H1 (cell line): ENCODE measurements around the gene ADH1A. TPM values are rescaled to one million over a fixed set of nuclear protein-coding genes. Genes with fewer than 3 reads are reported as not detected.

Source experiments
- CTCF ChIA-PET: fragments of 300-600 bp; sonication (Branson Sonifier 250); formaldehyde crosslinking; loops from one replicate; lab custom pipeline; 2021; ENCODE audit not compliant: partially characterized antibody; lab: Charles Lee
- POLR2A ChIA-PET: fragments of 300-600 bp; sonication (Branson Sonifier 250); formaldehyde crosslinking; loops from one replicate; lab custom pipeline; 2021; ENCODE audit warnings: inconsistent platforms; ENCODE audit not compliant: partially characterized antibody; lab: Charles Lee
- DNase-seq, 2 experiments: peaks; one replicate each; pipeline versions ENCODE4 v3.0.0 to v3.0.0-alpha.2; 2010 to 2022; ENCODE audit warnings: low spot score in 2 of 2, low read depth in 1 of 2, mixed read lengths in 1 of 2
- FAIRE-seq: peaks from 2 replicates; lab custom pipeline; 2011; peaks lifted over from hg19 to GRCh38; lab: Jason Lieb, UNC
- H2AFZ ChIP-seq: 2 replicates; pipeline ENCODE4 v1.8.1; 2012; ENCODE audit warnings: low read length, inconsistent platforms
- H2AK5ac ChIP-seq: 2 replicates; pipeline ENCODE4 v1.6.1; 2013; ENCODE audit warnings: low read depth, low read length
- H2BK120ac ChIP-seq: replicated peaks from 2 replicates; pipeline ENCODE3; 2013; ENCODE audit warnings: low read depth, low read length, inconsistent platforms
- H2BK12ac ChIP-seq: 2 replicates; pipeline ENCODE4 v1.6.1; 2013; ENCODE audit warnings: low read depth, low read length
- H2BK15ac ChIP-seq: 2 replicates; pipeline ENCODE4 v1.6.1; 2013; ENCODE audit warnings: low read length
- H2BK20ac ChIP-seq: 2 replicates; pipeline ENCODE4 v1.6.1; 2013; ENCODE audit warnings: low read length
- H2BK5ac ChIP-seq: 2 replicates; pipeline ENCODE4 v1.6.1; 2013; ENCODE audit warnings: low read depth, low read length
- H3K14ac ChIP-seq: 2 replicates; pipeline ENCODE4 v1.6.1; 2013; ENCODE audit warnings: inconsistent platforms; ENCODE audit not compliant: insufficient read length
- H3K18ac ChIP-seq: 2 replicates; pipeline ENCODE4 v1.6.1; 2013; ENCODE audit warnings: low read length; ENCODE audit errors: extremely low read depth
- H3K23ac ChIP-seq: 2 replicates; pipeline ENCODE4 v1.6.1; 2013; ENCODE audit warnings: inconsistent platforms; ENCODE audit not compliant: insufficient read length
- H3K23me2 ChIP-seq: 2 replicates; pipeline ENCODE4 v1.6.1; 2013; ENCODE audit warnings: low read depth, low read length
- H3K27ac ChIP-seq: 2 replicates; pipeline ENCODE4 v1.6.1; 2011; ENCODE audit warnings: low read depth, low read length, inconsistent platforms
- H3K27me3 ChIP-seq, 4 experiments: replicated peaks in 1 of 4; 1 replicate in 1 of 4; 2 replicates in 3 of 4; pipeline versions ENCODE4 v1.6.1 to v1.8.1; 2011 to 2013; ENCODE audit warnings: low read length in 3 of 4, mild to moderate bottlenecking in 3 of 4, inconsistent platforms in 2 of 4, mixed read lengths in 2 of 4, moderate library complexity in 1 of 4; ENCODE audit not compliant: control insufficient read depth in 3 of 4, insufficient read depth in 3 of 4; ENCODE audit errors: extremely low read depth in 1 of 4
- H3K36me3 ChIP-seq, 4 experiments: 2 replicates each; pipeline versions ENCODE4 v1.6.1 to v1.8.1; 2011 to 2013; ENCODE audit warnings: mild to moderate bottlenecking in 4 of 4, low read length in 3 of 4, moderate library complexity in 2 of 4, control low read depth in 1 of 4, inconsistent platforms in 1 of 4; ENCODE audit not compliant: insufficient read depth in 4 of 4, control insufficient read depth in 2 of 4
- H3K4ac ChIP-seq: replicated peaks from 2 replicates; pipeline ENCODE3; 2013; ENCODE audit warnings: low read length, low read depth, mixed read lengths, inconsistent platforms; ENCODE audit not compliant: insufficient read length
- H3K4me1 ChIP-seq, 4 experiments: replicated peaks in 1 of 4; 1 replicate in 1 of 4; 2 replicates in 3 of 4; pipeline versions ENCODE4 v1.6.1 to v1.8.1; 2011 to 2013; ENCODE audit warnings: low read length in 3 of 4, inconsistent platforms in 2 of 4, mixed read lengths in 1 of 4; ENCODE audit not compliant: insufficient read depth in 4 of 4, control insufficient read depth in 3 of 4
- H3K4me2 ChIP-seq, 2 experiments: 2 replicates each; pipeline versions ENCODE4 v1.6.1 to v1.8.1; 2011 to 2013; ENCODE audit warnings: low read depth in 2 of 2, low read length in 2 of 2, control low read depth in 1 of 2, inconsistent platforms in 1 of 2, mild to moderate bottlenecking in 1 of 2; ENCODE audit not compliant: insufficient read depth in 1 of 2
- H3K4me3 ChIP-seq, 4 experiments: fragments of 200-600, 300-600 bp in 1 of 4; sonication (generic), shearing (Covaris generic), sonication (Bioruptor Twin) in 1 of 4; 2 replicates each; pipeline versions ENCODE4 v1.5.1 to v1.8.1; 2011 to 2016; ENCODE audit warnings: low read length in 4 of 4, low read depth in 3 of 4, control low read depth in 2 of 4, inconsistent platforms in 2 of 4, mild to moderate bottlenecking in 2 of 4, mixed read lengths in 1 of 4, moderate library complexity in 1 of 4; ENCODE audit not compliant: insufficient read depth in 2 of 4; ENCODE audit errors: extremely low read depth in 1 of 4
- H3K56ac ChIP-seq: replicated peaks from 2 replicates; pipeline ENCODE3; 2013; ENCODE audit warnings: low read depth, mild to moderate bottlenecking, mixed read lengths, low read length, inconsistent platforms; ENCODE audit not compliant: insufficient read length
- H3K79me1 ChIP-seq: 2 replicates; pipeline ENCODE4 v1.6.1; 2013; ENCODE audit warnings: low read depth, low read length, control low read depth
- H3K79me2 ChIP-seq, 2 experiments: 2 replicates each; pipeline versions ENCODE4 v1.6.1 to v1.8.1; 2012 to 2013; ENCODE audit warnings: low read length in 2 of 2, mild to moderate bottlenecking in 2 of 2, inconsistent platforms in 1 of 2; ENCODE audit not compliant: insufficient read depth in 2 of 2, control insufficient read depth in 1 of 2
- H3K9ac ChIP-seq, 4 experiments: replicated peaks in 1 of 4; 1 replicate in 1 of 4; 2 replicates in 3 of 4; pipeline versions ENCODE4 v1.6.1 to v1.8.1; 2011 to 2013; ENCODE audit warnings: low read depth in 3 of 4, low read length in 3 of 4, control low read depth in 2 of 4, mild to moderate bottlenecking in 2 of 4, moderate library complexity in 2 of 4, inconsistent platforms in 1 of 4; ENCODE audit errors: extremely low read depth in 1 of 4
- H3K9me3 ChIP-seq, 2 experiments: 2 replicates each; pipeline versions ENCODE4 v1.6.1 to v1.8.1; 2012 to 2013; ENCODE audit warnings: mild to moderate bottlenecking in 2 of 2, moderate library complexity in 2 of 2, control low read depth in 1 of 2, inconsistent platforms in 1 of 2, low read depth in 1 of 2, low read length in 1 of 2, mixed read lengths in 1 of 2; ENCODE audit not compliant: insufficient read depth in 2 of 2
- H4K20me1 ChIP-seq, 2 experiments: replicated peaks in 1 of 2; 2 replicates each; pipeline versions ENCODE3 to v1.8.1; 2011 to 2013; ENCODE audit warnings: inconsistent platforms in 2 of 2, low read length in 2 of 2, mild to moderate bottlenecking in 1 of 2; ENCODE audit not compliant: insufficient read depth in 2 of 2, control insufficient read depth in 1 of 2
- H4K5ac ChIP-seq: 2 replicates; pipeline ENCODE4 v1.6.1; 2013; ENCODE audit warnings: low read length, low read depth, mixed read lengths, inconsistent platforms; ENCODE audit not compliant: insufficient read length
- H4K8ac ChIP-seq: 2 replicates; pipeline ENCODE4 v1.8.0; 2013; ENCODE audit warnings: mild to moderate bottlenecking, moderate library complexity, low read length, inconsistent platforms; ENCODE audit not compliant: insufficient read depth; ENCODE audit errors: extremely low read depth
- H4K91ac ChIP-seq: replicated peaks from 2 replicates; pipeline ENCODE3; 2013; ENCODE audit warnings: low read length, mixed read lengths, inconsistent platforms; ENCODE audit not compliant: insufficient read length
- BCL11A ChIP-seq, 2 experiments: IDR thresholded peaks; one replicate each; pipeline ENCODE4 v1.6.1; 2011; ENCODE audit warnings: low read depth in 2 of 2, low read length in 2 of 2, mild to moderate bottlenecking in 2 of 2
- CBX5 ChIP-seq: fragments of 300-800, 300-1000 bp; sonication (generic); IDR thresholded peaks from 2 replicates; pipeline ENCODE4 v1.7.1; 2016; ENCODE audit warnings: antibody characterized with exemption, low read length, low read depth
- CEBPB ChIP-seq: IDR thresholded peaks from 2 replicates; pipeline ENCODE4 v1.6.1; 2012; ENCODE audit warnings: low read depth, low read length
- CREB1 ChIP-seq: IDR thresholded peaks from 2 replicates; pipeline ENCODE4 v1.6.1; 2012; ENCODE audit warnings: inconsistent platforms
- CTBP2 ChIP-seq: IDR thresholded peaks from 2 replicates; pipeline ENCODE4 v1.7.0; 2011; ENCODE audit warnings: borderline replicate concordance, mild to moderate bottlenecking, moderate library complexity, mixed read lengths, low read length; ENCODE audit not compliant: insufficient read depth, insufficient read length
- MAFK ChIP-seq: IDR thresholded peaks from 2 replicates; pipeline ENCODE4 v1.6.1; 2012; ENCODE audit warnings: low read depth, mild to moderate bottlenecking, improper control_type of control experiment, low read length
- NRF1 ChIP-seq: IDR thresholded peaks from 2 replicates; pipeline ENCODE4 v1.6.1; 2011; ENCODE audit warnings: mild to moderate bottlenecking, low read depth, low read length, improper control_type of control experiment
- POLR2AphosphoS5 ChIP-seq: IDR thresholded peaks from 2 replicates; pipeline ENCODE4 v1.6.1; 2011; ENCODE audit warnings: low read depth, low read length
- SIRT6 ChIP-seq: IDR thresholded peaks from one replicate; pipeline ENCODE4 v1.7.1; 2012; ENCODE audit warnings: low read length, inconsistent platforms
- SIX5 ChIP-seq: IDR thresholded peaks from 2 replicates; pipeline ENCODE4 v1.6.1; 2011; ENCODE audit warnings: mild to moderate bottlenecking, low read depth, low read length
- SP4 ChIP-seq: IDR thresholded peaks from 2 replicates; pipeline ENCODE4 v1.6.1; 2012; ENCODE audit warnings: low read length, inconsistent platforms
- SRF ChIP-seq: IDR thresholded peaks from 2 replicates; pipeline ENCODE4 v1.6.1; 2011; ENCODE audit warnings: mild to moderate bottlenecking, low read depth, low read length, moderate library complexity
- YY1 ChIP-seq: IDR thresholded peaks from 2 replicates; pipeline ENCODE4 v1.6.1; 2011; ENCODE audit warnings: low read depth, mild to moderate bottlenecking, low read length
- WGBS, 2 experiments: shearing (Covaris generic) in 1 of 2; methylation state at CpG; one replicate each; pipeline versions ENCODE4 v1.1.6 to v1.1.7; 2013 to 2015; ENCODE audit warnings: low lambda C conversion rate in 2 of 2, mixed read lengths in 2 of 2, inconsistent platforms in 1 of 2, low coverage in 1 of 2, missing lambda C conversion rate in 1 of 2; ENCODE audit not compliant: insufficient replicate concordance in 2 of 2, insufficient coverage in 1 of 2, insufficient read length in 1 of 2; ENCODE audit errors: extremely low coverage in 1 of 2, missing lambda C conversion rate in 1 of 2; 5-methylcytosine and 5-hydroxymethylcytosine counted together
- polyA plus RNA-seq, 7 experiments: library from polyadenylated mRNA; depleted of rRNA in 3 of 7; stranded (reverse) in 5 of 7; unstranded in 2 of 7; fragments of >200 nt in 5 of 7; fragments of 200-250 nt in 2 of 7; gene quantifications; 1 replicate in 5 of 7; 2 replicates in 1 of 7; 4 replicates in 1 of 7; pipeline versions ENCODE4 v1.2.1 to v1.2.3, GENCODE V29; 2011 to 2013; ENCODE audit warnings: missing spikeins in 2 of 7, mixed read lengths in 2 of 7
- total RNA-seq: library from RNA; stranded (reverse); fragmentation: NEBNext Ultra II Directional; extraction: Animal tissue kit (Norgen Biotek cat#: 25700); gene quantifications from 2 replicates; pipeline ENCODE4 v1.2.1, GENCODE V29; 2021

ADH1A gene
- total and polyA plus RNA-seq, 2 of the 8 experiments (the other 6 are each of a cell fraction or from before 2014, with no cell fraction given): not detected

GRCh38 chr4:99323756-99324155 lies 33.0 kb upstream of the ADH1A start:
- Histone ChIP-seq H4K20me1 (no peaks in the 10 kb centered on the region), H3K23me2 (no peaks in the 10 kb centered on the region), H2AK5ac (no peak overlapping the region), H3K14ac (no peak overlapping the region), H3K36me3 (0 out of 8 replicates have a peak, but pooled peaks cover 0 to 3% (median 0%) of the 10 kb centered on the region in 4 experiments), H4K8ac (no peak overlapping the region), H4K5ac (no peak overlapping the region), H3K18ac (no peak overlapping the region), H3K4me3 (no peak overlapping the region), H2AFZ (no peak overlapping the region), H3K56ac (no peak overlapping the region), H3K4me1 (peaks cover 0 to 3% (median 3%) of the 10 kb centered on the region in 4 experiments; a peak in 2 of 7 replicates), H4K91ac (no peak overlapping the region), H3K27ac (no peak overlapping the region), H3K23ac (no peak overlapping the region), H3K9me3 (peaks cover 2 to 8% of the 10 kb centered on the region in 2 experiments; a peak in 2 of 4 replicates), H3K4me2 (no peak overlapping the region), H2BK5ac (no peak overlapping the region), H2BK12ac (no peak overlapping the region), H3K4ac (no peak overlapping the region), H2BK120ac (no peak overlapping the region), H2BK20ac (no peak overlapping the region), H3K27me3 (no peaks in the 10 kb centered on the region), H3K79me2 (no peaks in the 10 kb centered on the region), H3K9ac (no peak overlapping the region)
- ChIA-PET CTCF (no interaction called here), POLR2A (no interaction called here)
- DNase-seq (no peak), FAIRE-seq (no peak)
- WGBS, 2 experiments: 95% methylated on average over 1 of the region's 1 CpG; no CpG with 5 or more reads in 1 of the 2 experiments
- no peak for TF ChIP-seq SIRT6
- TF ChIP-seq YY1: no peak
- TF ChIP-seq CREB1: no peak
- TF ChIP-seq CTBP2: no peak
- no peak for TF ChIP-seq CBX5
- no peak for TF ChIP-seq NRF1
- TF ChIP-seq POLR2AphosphoS5: no peak
- TF ChIP-seq BCL11A (IDR thresholded peaks at IDR 0.05; ENCODE audit: low read depth in 2 of 2, low read length in 2 of 2): no peak
- no peak for TF ChIP-seq SIX5
- TF ChIP-seq MAFK: no peak
- no peak for TF ChIP-seq SP4
- TF ChIP-seq SRF: no peak
- TF ChIP-seq CEBPB: no peak
- TF ChIP-seq, all 59 proteins: peak for 0
- no peaks in the 10 kb centered on the region for H3K79me1 ChIP-seq
- H2BK15ac ChIP-seq: no peak overlapping the region
